SH-SY5Y (cell line): ENCODE measurements around the gene CD58.

Source experiments
- GATA2 ChIP-seq: IDR thresholded peaks from 2 replicates; pipeline ENCODE4 v1.6.1; 2011; ENCODE audit warnings: mild to moderate bottlenecking, low read depth, low read length
- GATA3 ChIP-seq: IDR thresholded peaks from 2 replicates; pipeline ENCODE4 v1.6.1; 2011; ENCODE audit warnings: low read depth, mild to moderate bottlenecking, low read length, moderate library complexity

DNA sequence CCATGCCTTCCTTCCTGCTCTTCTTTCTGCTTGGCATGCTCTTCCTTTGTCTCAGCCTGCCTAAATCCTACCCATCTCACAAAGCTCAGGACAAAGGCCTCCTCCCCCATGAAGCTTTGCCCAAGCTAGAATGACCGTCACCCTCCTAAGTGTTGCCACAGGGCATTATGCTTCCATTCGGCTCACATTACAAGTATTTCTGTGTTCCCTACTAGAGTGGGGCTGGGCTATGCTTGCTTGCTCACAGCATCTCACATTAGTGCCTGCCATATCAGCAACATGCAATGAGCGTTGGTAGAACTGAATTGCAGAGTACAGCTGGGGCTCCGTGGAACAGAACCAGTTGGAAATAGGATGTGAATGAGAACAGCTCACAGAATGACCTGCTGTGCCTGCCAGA, 82.8 kb downstream of the CD58 start:
- TF ChIP-seq GATA2 = no peak
- TF ChIP-seq GATA3 = no peak
